Stomach (tissue), 4 donors: ENCODE measurements around the gene MMP20.

Experiments used
- CTCF ChIP-seq, 7 experiments: fragments of 450-650 bp in 4 of 7; fragments of 200-600 bp in 3 of 7; sonication (generic) in 3 of 7; IDR thresholded peaks; one replicate each; pipeline ENCODE4 v1.5.1; 2016 to 2019; ENCODE audit warnings: antibody characterized with exemption in 7 of 7, control low read depth in 2 of 7, mild to moderate bottlenecking in 1 of 7
- POLR2A ChIP-seq, 4 donors: fragments of 450-650 bp; IDR thresholded peaks; one replicate each; pipeline ENCODE4 v1.6.1; 2016; ENCODE audit warnings: antibody characterized with exemption in 4 of 4, control low read depth in 2 of 4, mild to moderate bottlenecking in 1 of 4, moderate library complexity in 1 of 4
- POLR2AphosphoS5 ChIP-seq, 3 donors: sonication (generic); formaldehyde crosslinking; IDR thresholded peaks; one replicate each; pipeline ENCODE4 v1.6.1; 2016; ENCODE audit warnings: antibody characterized with exemption in 3 of 3

- no peak for TF ChIP-seq CTCF (IDR thresholded peaks at IDR 0.05)
- TF ChIP-seq POLR2A (IDR thresholded peaks at IDR 0.05), result no peak
- no peak for TF ChIP-seq POLR2AphosphoS5 (IDR thresholded peaks at IDR 0.05)
These were observed 63.5 kb downstream of the MMP20 start for GRCh38 chr11:102561636-102562035.
